ENCODE measurements around the gene RBBP4. TPM values are rescaled to one million over a fixed set of nuclear protein-coding genes. Genes with fewer than 3 reads are reported as not detected.

Gene RBBP4
- total and polyA plus RNA-seq, 2 of the 13 experiments (the other 11 are each of a cell fraction or from before 2014, with no cell fraction given), result 64.4 to 166 TPM

- TF ChIP-seq ARID4A (CRISPR knock-in tag; IDR thresholded peaks at IDR 0.05; ENCODE audit: borderline replicate concordance) (peak; percentile 68; the same call in 1 of the 2 replicates), PHF20 (CRISPR knock-in tag; IDR thresholded peaks at IDR 0.05) (peak; percentile 60), PITX1 (CRISPR knock-in tag; IDR thresholded peaks at IDR 0.05) (0 out of 2 replicates have a peak, but pooled peaks have one; percentile 15), ZNF142 (CRISPR knock-in tag; IDR thresholded peaks at IDR 0.05) (0 out of 2 replicates have a peak, but pooled peaks have one; percentile 17), JUNB (CRISPR knock-in tag; IDR thresholded peaks at IDR 0.05; ENCODE audit: borderline replicate concordance) (no peak), EP300 (IDR thresholded peaks at IDR 0.05; ENCODE audit: low read depth in 2 of 2, low read length in 2 of 2) (no peak), EP300 (CRISPR knock-in tag; IDR thresholded peaks at IDR 0.05; ENCODE audit: borderline replicate concordance) (no peak), YEATS2 (CRISPR knock-in tag; IDR thresholded peaks at IDR 0.05; ENCODE audit: borderline replicate concordance) (peak; percentile 67; the same call in 1 of the 2 replicates), ZNF761 (CRISPR knock-in tag; conservative IDR thresholded peaks at IDR 0.05) (no peak), NFYC (CRISPR knock-in tag; IDR thresholded peaks at IDR 0.05) (peak; percentile 87), CHD2 (IDR thresholded peaks at IDR 0.05; ENCODE audit: low read depth, low read length) (peak; percentile 77), ZNF607 (CRISPR knock-in tag; IDR thresholded peaks at IDR 0.05; ENCODE audit: borderline replicate concordance) (0 out of 2 replicates have a peak, but pooled peaks have one; percentile 30), TP53 (CRISPR knock-in tag; conservative IDR thresholded peaks at IDR 0.05) (0 out of 2 replicates have a peak, but pooled peaks have one; percentile 29), TFDP1 (CRISPR knock-in tag; IDR thresholded peaks at IDR 0.05; ENCODE audit: borderline replicate concordance) (no peak), HNRNPL (IDR thresholded peaks at IDR 0.05; ENCODE audit: low read depth, low read length) (0 out of 2 replicates have a peak, but pooled peaks have one; percentile 57)
These were observed 38.7 kb upstream of the RBBP4 start (continued) for GRCh38 chr1:32612189-32612881.
